HepG2 (cell line): Measurements from ENCODE around the gene NYAP1. TPM values are rescaled to one million over a fixed set of nuclear protein-coding genes. Genes with fewer than 3 reads are reported as not detected.

Source experiments
- BRF2 ChIP-seq: sonication (generic); formaldehyde crosslinking; IDR thresholded peaks from 2 replicates; pipeline ENCODE4 v1.8.1; 2022; ENCODE audit warnings: mild to moderate bottlenecking, missing genetic modification reagents
- ELF1 ChIP-seq: sonication (generic); formaldehyde crosslinking; IDR thresholded peaks from 2 replicates; pipeline ENCODE4 v1.4.0; 2020; ENCODE audit warnings: missing genetic modification reagents
- FOXO4 ChIP-seq: sonication (generic); formaldehyde crosslinking; conservative IDR thresholded peaks from 2 replicates; pipeline ENCODE4 v1.8.1; 2023; ENCODE audit warnings: missing genetic modification reagents
- KLF12 ChIP-seq: sonication (generic); formaldehyde crosslinking; IDR thresholded peaks from 2 replicates; pipeline ENCODE4 v1.4.0; 2020; ENCODE audit warnings: missing genetic modification reagents, borderline replicate concordance
- MBNL3 ChIP-seq: fragments of 250-450 bp; sonication (Bioruptor Pico); conservative IDR thresholded peaks from 2 replicates; pipeline ENCODE4 v1.8.0; 2022; ENCODE audit warnings: mild to moderate bottlenecking, inconsistent platforms
- MXD3 ChIP-seq: IDR thresholded peaks from 2 replicates; pipeline ENCODE4 v1.6.1; 2016; ENCODE audit warnings: mild to moderate bottlenecking, missing biosample characterization, missing genetic modification reagents
- NFE2L2 ChIP-seq: fragments of 150-350 bp; IDR thresholded peaks from 2 replicates; pipeline ENCODE4 v1.6.1; 2014; ENCODE audit warnings: low read length
- PAWR ChIP-seq: sonication (generic); formaldehyde crosslinking; IDR thresholded peaks from 2 replicates; pipeline ENCODE4 v1.4.0; 2020; ENCODE audit warnings: missing genetic modification reagents, mild to moderate bottlenecking, borderline replicate concordance
- PHF8 ChIP-seq: sonication (generic); formaldehyde crosslinking; IDR thresholded peaks from 2 replicates; pipeline ENCODE4 v1.5.0; 2020; ENCODE audit warnings: missing genetic modification reagents
- PRDM4 ChIP-seq: sonication (generic); formaldehyde crosslinking; IDR thresholded peaks from 2 replicates; pipeline ENCODE4 v1.9.0; 2021; ENCODE audit warnings: missing genetic modification reagents, borderline replicate concordance
- RAD21 ChIP-seq: fragments of 450-650 bp; formaldehyde crosslinking; IDR thresholded peaks from 2 replicates; pipeline ENCODE4 v1.5.0; 2020; ENCODE audit warnings: mild to moderate bottlenecking
- RCOR2 ChIP-seq: IDR thresholded peaks from 2 replicates; pipeline ENCODE4 v1.6.1; 2016; ENCODE audit warnings: missing biosample characterization, missing genetic modification reagents
- SP4 ChIP-seq: sonication (generic); formaldehyde crosslinking; IDR thresholded peaks from 2 replicates; pipeline ENCODE4 v1.8.1; 2023; ENCODE audit warnings: mild to moderate bottlenecking, missing genetic modification reagents
- TBP ChIP-seq: sonication (generic); formaldehyde crosslinking; IDR thresholded peaks from 2 replicates; pipeline ENCODE4 v1.5.0; 2020; ENCODE audit warnings: missing genetic modification reagents
- TRIM24 ChIP-seq: sonication (generic); formaldehyde crosslinking; IDR thresholded peaks from 2 replicates; pipeline ENCODE4 v1.8.0; 2022; ENCODE audit warnings: mild to moderate bottlenecking, missing genetic modification reagents
- XRCC5 ChIP-seq: fragments of 200-400 bp; formaldehyde crosslinking; optimal IDR thresholded peaks from 2 replicates; pipeline ENCODE3; 2017; ENCODE audit warnings: mild to moderate bottlenecking, low read length
- ZBTB42 ChIP-seq: sonication (generic); formaldehyde crosslinking; IDR thresholded peaks from 2 replicates; pipeline ENCODE4 v1.5.0; 2020; ENCODE audit warnings: mild to moderate bottlenecking, missing genetic modification reagents
- ZBTB44 ChIP-seq: sonication (generic); formaldehyde crosslinking; IDR thresholded peaks from 2 replicates; pipeline ENCODE4 v1.4.0; 2020; ENCODE audit warnings: missing genetic modification reagents
- ZFP90 ChIP-seq: sonication (generic); formaldehyde crosslinking; IDR thresholded peaks from 2 replicates; pipeline ENCODE4 v1.8.0; 2022; ENCODE audit warnings: missing genetic modification reagents, mild to moderate bottlenecking, inconsistent platforms, borderline replicate concordance
- ZMAT5 ChIP-seq: sonication (generic); formaldehyde crosslinking; IDR thresholded peaks from 2 replicates; pipeline ENCODE4 v1.5.0; 2020; ENCODE audit warnings: mild to moderate bottlenecking, low read depth, missing genetic modification reagents, borderline replicate concordance
- ZNF282 ChIP-seq: fragments of 450-650 bp; IDR thresholded peaks from 2 replicates; pipeline ENCODE4 v1.6.1; 2018; ENCODE audit not compliant: partially characterized antibody
- ZNF451 ChIP-seq: sonication (generic); formaldehyde crosslinking; IDR thresholded peaks from 2 replicates; pipeline ENCODE4 v1.5.0; 2020; ENCODE audit warnings: mild to moderate bottlenecking, missing genetic modification reagents
- ZNF558 ChIP-seq: sonication (generic); formaldehyde crosslinking; IDR thresholded peaks from 2 replicates; pipeline ENCODE4 v1.9.0; 2022; ENCODE audit warnings: mild to moderate bottlenecking, missing genetic modification reagents, borderline replicate concordance
- ZSCAN12 ChIP-seq: sonication (generic); formaldehyde crosslinking; IDR thresholded peaks from 2 replicates; pipeline ENCODE4 v1.9.0; 2021; ENCODE audit warnings: mild to moderate bottlenecking, missing genetic modification reagents
- ZZZ3 ChIP-seq: sonication (generic); formaldehyde crosslinking; IDR thresholded peaks from 2 replicates; pipeline ENCODE4 v1.4.0; 2020; ENCODE audit warnings: missing genetic modification reagents, mild to moderate bottlenecking, borderline replicate concordance
- polyA plus RNA-seq, 8 experiments: library from polyadenylated mRNA; depleted of rRNA in 3 of 8; stranded (reverse) in 7 of 8; unstranded in 1 of 8; fragments of >200 nt; fragmentation: Illumina TruSeq in 4 of 8; extraction: Trizol in 4 of 8; gene quantifications; 2 replicates each; pipeline versions ENCODE4 v1.2.1 to v1.2.3, GENCODE V29; 2011 to 2016; ENCODE audit warnings: low read depth in 4 of 8, missing spikeins in 1 of 8, mixed read lengths in 1 of 8; ENCODE audit not compliant: insufficient read depth in 1 of 8
- total RNA-seq, 5 experiments: library from RNA; depleted of rRNA; stranded (reverse); fragments of >200 nt; fragmentation: Illumina TruSeq; extraction: Trizol; gene quantifications; 2 replicates each; pipeline ENCODE4 v1.2.3, GENCODE V29; 2016; ENCODE audit warnings: low read depth in 1 of 5

The NYAP1 gene
- total and polyA plus RNA-seq, 2 of the 13 experiments (the other 11 are each of a cell fraction or from before 2014, with no cell fraction given): 0.15 to 0.46 TPM

GRCh38 chr7:100540073-100540723 is 56.5 kb downstream of the NYAP1 start (continued):
- TF ChIP-seq PRDM4 (CRISPR knock-in tag) (no peak), ELF1 (no peak), PAWR (no peak), ZNF282 (no peak), XRCC5 (no peak), ZZZ3 (CRISPR knock-in tag) (no peak), ZFP90 (CRISPR knock-in tag) (no peak), NFE2L2 (no peak), TBP (CRISPR knock-in tag) (no peak), PHF8 (no peak), ZNF451 (CRISPR knock-in tag) (no peak), ZSCAN12 (CRISPR knock-in tag) (no peak), KLF12 (no peak), ZMAT5 (no peak), MBNL3 (CRISPR knock-in tag) (no peak), SP4 (no peak), ZBTB44 (CRISPR knock-in tag) (no peak), TRIM24 (no peak), RAD21 (CRISPR knock-in tag) (no peak), RCOR2 (CRISPR knock-in tag) (peak; percentile 60; the same call in 1 of the 2 replicates), ZNF558 (CRISPR knock-in tag) (no peak), MXD3 (CRISPR knock-in tag) (no peak), ZBTB42 (CRISPR knock-in tag) (no peak), BRF2 (CRISPR knock-in tag) (no peak), FOXO4 (no peak)
